Fibroblast of the aortic adventitia (primary cell): Measurements from ENCODE around the gene PROSER3. TPM values are rescaled to one million over a fixed set of nuclear protein-coding genes. Genes with fewer than 3 reads are reported as not detected.

Source experiments
- DNase-seq: peaks from one replicate; pipeline ENCODE4 v3.0.0-alpha.2; 2010; ENCODE audit warnings: low read depth
- H3K4me3 ChIP-seq: 2 replicates; pipeline ENCODE4 v1.5.1; 2011; ENCODE audit warnings: low read depth, mild to moderate bottlenecking, control low read depth, low read length, moderate library complexity
- total RNA-seq: library from RNA; depleted of rRNA; stranded (reverse); fragments of >200 nt; gene quantifications from 2 replicates; pipeline ENCODE4 v1.2.3, GENCODE V29; 2012; ENCODE audit warnings: low replicate concordance
- TF ChIP-seq, protein P1 (sequence below): IDR thresholded peaks from 2 replicates; pipeline ENCODE4 v1.5.1; 2011; ENCODE audit warnings: mild to moderate bottlenecking, low read length, control low read depth, inconsistent platforms; ENCODE audit not compliant: insufficient read depth

PROSER3 gene
- total RNA-seq, 1 donor: 10.8 TPM

DNA sequence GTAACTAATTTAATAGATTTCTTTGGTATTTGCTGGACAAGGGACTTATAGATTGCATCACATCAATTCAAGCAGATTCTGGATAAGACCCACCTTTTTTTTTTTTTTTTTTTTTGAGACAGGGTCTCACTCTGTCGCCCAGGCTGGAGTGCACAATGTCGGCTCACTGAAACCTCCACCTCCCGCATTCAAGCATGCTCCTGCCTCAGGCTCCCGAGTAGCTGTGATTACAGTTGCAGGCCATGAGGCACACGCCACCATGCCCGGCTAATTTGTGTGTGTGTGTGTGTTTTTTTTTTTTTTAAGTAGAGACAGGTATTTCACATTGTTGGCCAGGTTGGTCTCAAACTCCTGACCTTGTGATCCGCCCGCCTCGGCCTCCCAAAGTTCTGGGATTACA, 58.9 kb downstream of the PROSER3 start:
- TF ChIP-seq, protein P1, sequence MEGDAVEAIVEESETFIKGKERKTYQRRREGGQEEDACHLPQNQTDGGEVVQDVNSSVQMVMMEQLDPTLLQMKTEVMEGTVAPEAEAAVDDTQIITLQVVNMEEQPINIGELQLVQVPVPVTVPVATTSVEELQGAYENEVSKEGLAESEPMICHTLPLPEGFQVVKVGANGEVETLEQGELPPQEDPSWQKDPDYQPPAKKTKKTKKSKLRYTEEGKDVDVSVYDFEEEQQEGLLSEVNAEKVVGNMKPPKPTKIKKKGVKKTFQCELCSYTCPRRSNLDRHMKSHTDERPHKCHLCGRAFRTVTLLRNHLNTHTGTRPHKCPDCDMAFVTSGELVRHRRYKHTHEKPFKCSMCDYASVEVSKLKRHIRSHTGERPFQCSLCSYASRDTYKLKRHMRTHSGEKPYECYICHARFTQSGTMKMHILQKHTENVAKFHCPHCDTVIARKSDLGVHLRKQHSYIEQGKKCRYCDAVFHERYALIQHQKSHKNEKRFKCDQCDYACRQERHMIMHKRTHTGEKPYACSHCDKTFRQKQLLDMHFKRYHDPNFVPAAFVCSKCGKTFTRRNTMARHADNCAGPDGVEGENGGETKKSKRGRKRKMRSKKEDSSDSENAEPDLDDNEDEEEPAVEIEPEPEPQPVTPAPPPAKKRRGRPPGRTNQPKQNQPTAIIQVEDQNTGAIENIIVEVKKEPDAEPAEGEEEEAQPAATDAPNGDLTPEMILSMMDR: no peak
- H3K4me3 ChIP-seq: no peak overlapping the region
- DNase-seq: no peak

DNA sequence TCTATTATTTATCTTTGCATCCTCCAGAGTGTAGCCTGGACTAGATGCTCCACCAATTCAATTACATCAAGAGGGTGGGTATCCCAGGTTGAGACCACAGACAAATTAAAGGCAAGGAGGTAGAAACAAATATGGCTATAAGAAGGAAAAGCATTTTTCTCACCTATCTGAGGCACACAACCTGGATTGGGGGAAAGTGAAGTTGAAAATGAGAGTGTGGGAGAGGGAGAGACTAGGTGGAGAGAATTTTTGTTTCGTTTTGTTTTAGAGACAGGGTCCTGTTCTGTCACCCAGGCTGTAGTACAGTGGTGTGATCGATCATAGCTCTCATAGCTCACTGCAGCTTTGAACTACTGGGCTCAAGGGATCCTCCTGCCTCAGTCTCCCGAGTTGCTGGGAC, 60.5 kb downstream of the PROSER3 start:
- no peak overlapping the region for H3K4me3 ChIP-seq
- TF ChIP-seq, protein P1: no peak
- DNase-seq: no peak

Other genes starting within 250 kb of the PROSER3 start
- gene DMKN, start 244.5 kb upstream of the PROSER3 start, total RNA-seq: 11.4 and 63.0 TPM in 2 replicates
- 4.1 and 13.2 TPM in 2 replicates for gene SBSN, start 229.9 kb upstream of the PROSER3 start, total RNA-seq
- gene GAPDHS, start 224.7 kb upstream of the PROSER3 start, total RNA-seq: not detected in 2 replicates
- 25.0 and 63.7 TPM in 2 replicates for gene TMEM147, start 212.6 kb upstream of the PROSER3 start, total RNA-seq
- gene ATP4A, start 194.5 kb upstream of the PROSER3 start, total RNA-seq: not detected in 2 replicates
- not detected in 2 replicates for gene PMIS2, start 172.0 kb upstream of the PROSER3 start, total RNA-seq
- 5.7 and 9.9 TPM in 2 replicates for gene HAUS5, start 145.4 kb upstream of the PROSER3 start, total RNA-seq
- 43.0 and 65.2 TPM in 2 replicates for gene RBM42, start 129.1 kb upstream of the PROSER3 start, total RNA-seq
- 0.81 and 1.6 TPM in 2 replicates for gene ETV2, start 116.4 kb upstream of the PROSER3 start, total RNA-seq
- gene COX6B1, start 109.9 kb upstream of the PROSER3 start, total RNA-seq: 104 and 327 TPM in 2 replicates
- not detected in 2 replicates for gene UPK1A, start 91.7 kb upstream of the PROSER3 start, total RNA-seq
- not detected in 2 replicates for gene ZBTB32, start 53.6 kb upstream of the PROSER3 start, total RNA-seq
- 6.8 and 14.9 TPM in 2 replicates for gene KMT2B, start 40.2 kb upstream of the PROSER3 start, total RNA-seq
- gene IGFLR1, start 15.7 kb upstream of the PROSER3 start, total RNA-seq: 1.3 and 1.9 TPM in 2 replicates
- gene U2AF1L4, start 12.8 kb upstream of the PROSER3 start, total RNA-seq: 5.8 and 7.1 TPM in 2 replicates
- 14.7 and 19.5 TPM in 2 replicates for gene PSENEN, start 12.5 kb upstream of the PROSER3 start, total RNA-seq
- 5.4 and 15.3 TPM in 2 replicates for gene LIN37, start 9.6 kb upstream of the PROSER3 start, total RNA-seq
- gene HSPB6, start 1.1 kb upstream of the PROSER3 start, total RNA-seq: 297 and 713 TPM in 2 replicates
- gene ARHGAP33, start 17.4 kb downstream of the PROSER3 start, total RNA-seq: 5.3 and 7.4 TPM in 2 replicates
- gene PRODH2, start 54.7 kb downstream of the PROSER3 start, total RNA-seq: not detected in 2 replicates
- not detected in 2 replicates for gene NPHS1, start 94.3 kb downstream of the PROSER3 start, total RNA-seq
- gene KIRREL2, start 98.7 kb downstream of the PROSER3 start, total RNA-seq: 0.25 TPM in 1 of 2 replicates, not detected in the other
- gene APLP1, start 110.4 kb downstream of the PROSER3 start, total RNA-seq: 4.1 and 8.6 TPM in 2 replicates
- 2.5 and 3.7 TPM in 2 replicates for gene NFKBID, start 142.4 kb downstream of the PROSER3 start, total RNA-seq
- 0.81 and 2.7 TPM in 2 replicates for gene HCST, start 144.4 kb downstream of the PROSER3 start, total RNA-seq
- gene TYROBP, start 150.1 kb downstream of the PROSER3 start, total RNA-seq: not detected in 2 replicates
- 5.9 and 9.3 TPM in 2 replicates for gene LRFN3, start 178.2 kb downstream of the PROSER3 start, total RNA-seq
- 12.7 and 38.7 TPM in 2 replicates for gene SDHAF1, start 237.0 kb downstream of the PROSER3 start, total RNA-seq